ENCODE results near the gene TLCD2. TPM values are rescaled to one million over a fixed set of nuclear protein-coding genes. Genes with fewer than 3 reads are reported as not detected.

Gene TLCD2
- total RNA-seq, 1 donor from 2014 or later = 8.6 TPM

DNA sequence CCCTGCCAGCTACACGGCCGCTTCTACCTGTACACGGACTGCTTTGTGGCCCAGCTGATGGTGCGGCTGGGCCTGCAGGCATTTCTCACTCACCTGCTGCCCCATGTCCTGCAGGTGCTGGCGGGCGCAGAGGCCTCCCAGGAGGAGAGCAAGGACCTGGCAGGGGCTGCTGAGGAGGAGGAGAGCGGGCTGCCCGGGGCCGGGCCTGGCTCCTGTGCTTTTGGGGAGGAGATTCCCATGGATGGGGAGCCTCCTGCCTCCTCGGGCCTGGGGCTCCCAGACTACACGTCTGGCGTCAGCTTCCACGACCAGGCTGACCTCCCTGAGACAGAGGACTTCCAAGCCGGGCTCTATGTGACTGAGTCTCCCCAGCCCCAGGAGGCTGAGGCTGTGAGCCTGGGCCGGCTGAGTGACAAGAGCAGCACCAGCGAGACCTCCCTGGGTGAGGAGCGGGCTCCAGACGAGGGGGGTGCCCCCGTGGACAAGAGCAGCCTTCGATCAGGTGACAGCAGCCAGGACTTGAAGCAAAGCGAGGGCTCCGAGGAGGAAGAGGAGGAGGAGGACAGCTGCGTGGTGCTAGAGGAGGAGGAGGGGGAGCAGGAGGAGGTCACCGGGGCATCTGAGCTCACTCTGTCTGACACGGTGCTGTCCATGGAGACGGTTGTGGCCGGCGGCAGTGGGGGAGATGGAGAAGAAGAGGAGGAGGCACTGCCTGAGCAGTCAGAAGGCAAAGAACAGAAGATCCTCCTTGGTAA is 17.9 kb upstream of the TLCD2 start:
- H3K27ac Mint-ChIP-seq = no peak overlapping the region
- H3K4me1 Mint-ChIP-seq = peaks cover 14% of the 10 kb centered on the region
- H3K4me3 Mint-ChIP-seq = no peak overlapping the region
- no peak for DNase-seq (ENCODE audit: low spot score in 2 of 2, unreplicated experiment in 2 of 2)
- no peaks in the 10 kb centered on the region for H3K27me3 Mint-ChIP-seq (ENCODE audit: low read depth)
- peaks cover 8% of the 10 kb centered on the region for H3K36me3 Mint-ChIP-seq
- no peaks in the 10 kb centered on the region for H3K9me3 Mint-ChIP-seq
- TF ChIP-seq, protein P1, sequence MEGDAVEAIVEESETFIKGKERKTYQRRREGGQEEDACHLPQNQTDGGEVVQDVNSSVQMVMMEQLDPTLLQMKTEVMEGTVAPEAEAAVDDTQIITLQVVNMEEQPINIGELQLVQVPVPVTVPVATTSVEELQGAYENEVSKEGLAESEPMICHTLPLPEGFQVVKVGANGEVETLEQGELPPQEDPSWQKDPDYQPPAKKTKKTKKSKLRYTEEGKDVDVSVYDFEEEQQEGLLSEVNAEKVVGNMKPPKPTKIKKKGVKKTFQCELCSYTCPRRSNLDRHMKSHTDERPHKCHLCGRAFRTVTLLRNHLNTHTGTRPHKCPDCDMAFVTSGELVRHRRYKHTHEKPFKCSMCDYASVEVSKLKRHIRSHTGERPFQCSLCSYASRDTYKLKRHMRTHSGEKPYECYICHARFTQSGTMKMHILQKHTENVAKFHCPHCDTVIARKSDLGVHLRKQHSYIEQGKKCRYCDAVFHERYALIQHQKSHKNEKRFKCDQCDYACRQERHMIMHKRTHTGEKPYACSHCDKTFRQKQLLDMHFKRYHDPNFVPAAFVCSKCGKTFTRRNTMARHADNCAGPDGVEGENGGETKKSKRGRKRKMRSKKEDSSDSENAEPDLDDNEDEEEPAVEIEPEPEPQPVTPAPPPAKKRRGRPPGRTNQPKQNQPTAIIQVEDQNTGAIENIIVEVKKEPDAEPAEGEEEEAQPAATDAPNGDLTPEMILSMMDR (IDR thresholded peaks at IDR 0.05; ENCODE audit: unreplicated experiment) = peak; percentile 20

DNA sequence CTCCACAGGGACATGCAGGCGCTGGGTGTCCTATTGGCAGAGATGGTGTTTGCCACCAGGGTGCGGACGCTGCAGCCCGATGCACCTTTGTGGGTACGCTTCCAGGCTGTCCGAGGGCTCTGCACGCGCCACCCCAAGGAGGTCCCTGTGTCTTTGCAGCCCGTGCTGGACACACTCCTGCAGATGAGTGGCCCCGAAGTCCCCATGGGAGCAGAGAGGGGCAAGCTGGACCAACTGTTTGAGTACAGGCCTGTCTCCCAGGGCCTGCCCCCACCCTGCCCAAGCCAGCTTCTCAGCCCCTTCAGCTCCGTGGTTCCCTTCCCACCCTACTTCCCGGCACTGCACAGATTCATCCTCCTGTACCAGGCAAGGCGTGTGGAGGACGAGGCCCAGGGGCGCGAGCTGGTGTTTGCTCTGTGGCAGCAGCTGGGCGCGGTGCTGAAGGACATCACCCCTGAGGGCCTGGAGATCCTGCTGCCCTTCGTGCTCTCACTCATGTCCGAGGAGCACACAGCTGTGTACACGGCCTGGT is 17.1 kb upstream of the TLCD2 start:
- DNase-seq (ENCODE audit: low spot score in 2 of 2, unreplicated experiment in 2 of 2) = no peak
- TF ChIP-seq, protein P1 (IDR thresholded peaks at IDR 0.05; ENCODE audit: unreplicated experiment) = no peak
- peaks cover 8% of the 10 kb centered on the region for H3K36me3 Mint-ChIP-seq
- no peak overlapping the region for H3K4me3 Mint-ChIP-seq
- H3K4me1 Mint-ChIP-seq = peaks cover 14% of the 10 kb centered on the region
- H3K27ac Mint-ChIP-seq = no peak overlapping the region
- no peaks in the 10 kb centered on the region for H3K27me3 Mint-ChIP-seq (ENCODE audit: low read depth)
- H3K9me3 Mint-ChIP-seq = no peaks in the 10 kb centered on the region

DNA sequence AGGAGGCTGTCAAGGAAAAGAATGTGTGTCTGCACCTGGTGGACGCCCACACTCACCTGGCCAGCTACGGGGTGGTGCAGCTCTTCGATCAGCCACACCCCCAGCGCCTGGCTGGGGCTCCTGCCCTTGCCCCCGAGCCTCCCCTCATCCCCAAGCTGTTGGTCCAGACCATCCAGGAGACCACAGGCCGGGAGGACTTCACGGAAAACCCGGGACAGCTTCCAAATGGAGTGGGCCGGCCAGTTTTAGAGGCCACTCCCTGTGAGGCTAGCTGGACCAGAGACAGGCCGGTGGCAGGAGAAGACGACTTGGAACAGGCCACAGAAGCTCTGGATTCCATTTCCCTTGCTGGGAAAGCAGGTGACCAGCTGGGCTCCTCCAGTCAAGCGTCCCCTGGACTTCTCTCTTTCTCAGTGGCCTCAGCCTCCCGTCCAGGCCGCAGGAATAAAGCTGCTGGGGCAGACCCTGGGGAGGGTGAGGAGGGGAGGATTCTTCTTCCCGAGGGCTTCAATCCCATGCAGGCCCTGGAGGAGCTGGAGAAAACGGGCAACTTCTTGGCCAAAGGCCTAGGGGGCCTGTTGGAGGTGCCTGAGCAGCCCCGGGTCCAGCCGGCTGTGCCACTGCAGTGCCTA is 16.6 kb upstream of the TLCD2 start:
- H3K27ac Mint-ChIP-seq = no peak overlapping the region
- peaks cover 14% of the 10 kb centered on the region for H3K4me1 Mint-ChIP-seq
- DNase-seq (ENCODE audit: low spot score in 2 of 2, unreplicated experiment in 2 of 2) = no peak
- H3K4me3 Mint-ChIP-seq = no peak overlapping the region
- no peaks in the 10 kb centered on the region for H3K27me3 Mint-ChIP-seq (ENCODE audit: low read depth)
- peaks cover 8% of the 10 kb centered on the region for H3K36me3 Mint-ChIP-seq
- no peaks in the 10 kb centered on the region for H3K9me3 Mint-ChIP-seq
- TF ChIP-seq, protein P1 (IDR thresholded peaks at IDR 0.05; ENCODE audit: unreplicated experiment) = no peak

- peak overlapping the region; percentile 63 for H3K4me3 Mint-ChIP-seq
- peaks cover 8% of the 10 kb centered on the region for H3K36me3 Mint-ChIP-seq
- no peak for DNase-seq (ENCODE audit: low spot score in 2 of 2, unreplicated experiment in 2 of 2)
- H3K27ac Mint-ChIP-seq = no peak overlapping the region
- TF ChIP-seq, protein P1 (IDR thresholded peaks at IDR 0.05; ENCODE audit: unreplicated experiment) = no peak
- H3K4me1 Mint-ChIP-seq = peaks cover 14% of the 10 kb centered on the region
- H3K27me3 Mint-ChIP-seq (ENCODE audit: low read depth) = no peaks in the 10 kb centered on the region
- H3K9me3 Mint-ChIP-seq = no peaks in the 10 kb centered on the region
These were observed 15.7 kb upstream of the TLCD2 start for GRCh38 chr17:1725642-1726511.

- H3K4me1 Mint-ChIP-seq = peaks cover 17% of the 10 kb centered on the region
- H3K27ac Mint-ChIP-seq = no peak overlapping the region
- no peaks in the 10 kb centered on the region for H3K27me3 Mint-ChIP-seq (ENCODE audit: low read depth)
- no peak for DNase-seq (ENCODE audit: low spot score in 2 of 2, unreplicated experiment in 2 of 2)
- peaks cover 8% of the 10 kb centered on the region for H3K36me3 Mint-ChIP-seq
- H3K4me3 Mint-ChIP-seq = peak overlapping the region; percentile 63
- no peaks in the 10 kb centered on the region for H3K9me3 Mint-ChIP-seq
- TF ChIP-seq, protein P1 (IDR thresholded peaks at IDR 0.05; ENCODE audit: unreplicated experiment) = no peak
These were observed 14.9 kb upstream of the TLCD2 start for GRCh38 chr17:1724869-1725641.
